Uterus (tissue), 4 donors: ENCODE results near the gene PILRB. TPM values are rescaled to one million over a fixed set of nuclear protein-coding genes. Genes with fewer than 3 reads are reported as not detected.

Source experiments
- DNase-seq, 2 donors: peaks; one replicate each; pipeline ENCODE4 v3.0.0-alpha.2; 2019 to 2020
- H3K27ac ChIP-seq, 2 donors: fragments of 200-600 bp; sonication (generic); 1 replicate in 1 of 2; 2 replicates in 1 of 2; pipeline ENCODE4 v1.5.1; 2016 to 2018
- H3K27me3 ChIP-seq, 2 donors: fragments of 200-600 bp; sonication (generic); one replicate each; pipeline ENCODE4 v1.5.1; 2018 to 2019; ENCODE audit warnings: control low read depth in 1 of 2
- H3K36me3 ChIP-seq, 2 donors: fragments of 200-600 bp; sonication (generic); one replicate each; pipeline ENCODE4 v1.5.1; 2019; ENCODE audit warnings: control low read depth in 1 of 2
- H3K4me1 ChIP-seq, 2 donors: fragments of 200-600 bp; sonication (generic); one replicate each; pipeline ENCODE4 v1.5.1; 2018 to 2019; ENCODE audit warnings: control low read depth in 1 of 2
- H3K4me3 ChIP-seq, 2 donors: fragments of 200-600 bp; sonication (generic); 1 replicate in 1 of 2; 2 replicates in 1 of 2; pipeline ENCODE4 v1.5.1; 2018 to 2019; ENCODE audit warnings: mild to moderate bottlenecking in 1 of 2
- H3K9me3 ChIP-seq, 2 donors: fragments of 200-600 bp; sonication (generic); one replicate each; pipeline ENCODE4 v1.5.1; 2019; ENCODE audit warnings: control low read depth in 1 of 2
- CTCF ChIP-seq, 4 experiments: fragments of 200-600 bp in 2 of 4; fragments of 450-650 bp in 2 of 4; sonication (generic) in 2 of 4; IDR thresholded peaks; one replicate each; pipeline ENCODE4 v1.5.1; 2016 to 2019; ENCODE audit warnings: antibody characterized with exemption in 4 of 4, mild to moderate bottlenecking in 2 of 4, moderate library complexity in 1 of 4
- POLR2A ChIP-seq, 2 donors: fragments of 450-650 bp; IDR thresholded peaks; one replicate each; pipeline ENCODE4 v1.6.1; 2016; ENCODE audit warnings: antibody characterized with exemption in 2 of 2, mild to moderate bottlenecking in 1 of 2, moderate library complexity in 1 of 2
- intact Hi-C: fragments of 100-400 bp; cut with DNase I; formaldehyde crosslinking; loops from one replicate; pipeline ENCODE4 v1.15.1; 2023; ENCODE audit warnings: low total_unique reads
- total RNA-seq, 4 donors: library from RNA; depleted of rRNA in 3 of 4; stranded (reverse); fragments of >200 nt in 3 of 4; gene quantifications; one replicate each; pipeline versions ENCODE4 v1.1.0 to v1.2.4, GENCODE V29; 2014 to 2023
- donor health status: DM: yes; HTN: yes; CAD: no.

PILRB gene
- total RNA-seq, 4 donors from 2014 or later = 13.4 to 66.1 (median 56.3) TPM

GRCh38 chr7:100400656-100401055, 42.7 kb downstream of the PILRB start:
- DNase-seq = no peak
- Histone ChIP-seq H3K4me3 (no peak overlapping the region), H3K9me3 (no peaks in the 10 kb centered on the region), H3K36me3 (no peaks in the 10 kb centered on the region), H3K27me3 (no peaks in the 10 kb centered on the region), H3K4me1 (no peaks in the 10 kb centered on the region), H3K27ac (no peak overlapping the region)
- TF ChIP-seq POLR2A (IDR thresholded peaks at IDR 0.05) (no peak), CTCF (IDR thresholded peaks at IDR 0.05) (no peak)
- intact Hi-C loops = no loop called here

GRCh38 chr7:100401811-100402210, 43.9 kb downstream of the PILRB start:
- no peak for DNase-seq
- Histone ChIP-seq H3K4me3 (no peak overlapping the region), H3K27ac (no peak overlapping the region), H3K9me3 (no peaks in the 10 kb centered on the region), H3K4me1 (no peaks in the 10 kb centered on the region), H3K27me3 (no peaks in the 10 kb centered on the region), H3K36me3 (no peaks in the 10 kb centered on the region)
- no peak for TF ChIP-seq POLR2A (IDR thresholded peaks at IDR 0.05)
- TF ChIP-seq CTCF (IDR thresholded peaks at IDR 0.05) = no peak
- intact Hi-C loops = no loop called here

GRCh38 chr7:100402241-100402640, 44.3 kb downstream of the PILRB start:
- TF ChIP-seq CTCF (IDR thresholded peaks at IDR 0.05) = no peak
- no peak for TF ChIP-seq POLR2A (IDR thresholded peaks at IDR 0.05)
- Histone ChIP-seq H3K27ac (no peak overlapping the region), H3K36me3 (no peaks in the 10 kb centered on the region), H3K4me1 (no peaks in the 10 kb centered on the region), H3K27me3 (no peaks in the 10 kb centered on the region), H3K4me3 (no peak overlapping the region), H3K9me3 (no peaks in the 10 kb centered on the region)
- DNase-seq = no peak
- intact Hi-C loops = no loop called here

- no peak for TF ChIP-seq POLR2A (IDR thresholded peaks at IDR 0.05)
- no peak for TF ChIP-seq CTCF (IDR thresholded peaks at IDR 0.05)
- Histone ChIP-seq H3K27me3 (no peaks in the 10 kb centered on the region), H3K36me3 (no peaks in the 10 kb centered on the region), H3K27ac (peak overlapping the region in 1 of 2 donors; percentile 54), H3K9me3 (no peaks in the 10 kb centered on the region), H3K4me1 (no peaks in the 10 kb centered on the region), H3K4me3 (no peak overlapping the region)
- no peak for DNase-seq
- intact Hi-C loops = no loop called here
These were observed 48.9 kb downstream of the PILRB start for GRCh38 chr7:100406767-100407166.

GRCh38 chr7:100407285-100408180, 49.6 kb downstream of the PILRB start:
- no peak overlapping the region for H3K4me3 ChIP-seq
- peak in 1 of 2 donors; percentile 53 for DNase-seq
- TF ChIP-seq POLR2A (IDR thresholded peaks at IDR 0.05) = no peak
- peak; percentile 52 to 79 (median 63) for TF ChIP-seq CTCF (IDR thresholded peaks at IDR 0.05)
- no peaks in the 10 kb centered on the region for H3K4me1 ChIP-seq
- intact Hi-C loops = no loop called here
- peak overlapping the region in 1 of 2 donors; percentile 54 for H3K27ac ChIP-seq
- H3K9me3 ChIP-seq = no peaks in the 10 kb centered on the region
- H3K36me3 ChIP-seq = no peaks in the 10 kb centered on the region
- no peaks in the 10 kb centered on the region for H3K27me3 ChIP-seq
